H1 (cell line): ENCODE measurements around the gene TSPAN9. TPM values are rescaled to one million over a fixed set of nuclear protein-coding genes. Genes with fewer than 3 reads are reported as not detected.

Experiments used
- polyA plus RNA-seq, 7 experiments: library from polyadenylated mRNA; depleted of rRNA in 3 of 7; stranded (reverse) in 5 of 7; unstranded in 2 of 7; fragments of >200 nt in 5 of 7; fragments of 200-250 nt in 2 of 7; gene quantifications; 1 replicate in 5 of 7; 2 replicates in 1 of 7; 4 replicates in 1 of 7; pipeline versions ENCODE4 v1.2.1 to v1.2.3, GENCODE V29; 2011 to 2013; ENCODE audit warnings: missing spikeins in 2 of 7, mixed read lengths in 2 of 7
- total RNA-seq: library from RNA; stranded (reverse); fragmentation: NEBNext Ultra II Directional; extraction: Animal tissue kit (Norgen Biotek cat#: 25700); gene quantifications from 2 replicates; pipeline ENCODE4 v1.2.1, GENCODE V29; 2021
- TF ChIP-seq, protein P1 (sequence below): fragments of 300-600 bp; sonication (generic); IDR thresholded peaks from 2 replicates; pipeline ENCODE4 v1.7.1; 2012; ENCODE audit warnings: low read length, moderate library complexity, mild to moderate bottlenecking, inconsistent platforms; ENCODE audit not compliant: insufficient replicate concordance

TSPAN9 gene
- total and polyA plus RNA-seq, 2 of the 8 experiments (the other 6 are each of a cell fraction or from before 2014, with no cell fraction given) = 11.5 to 29.1 TPM

DNA sequence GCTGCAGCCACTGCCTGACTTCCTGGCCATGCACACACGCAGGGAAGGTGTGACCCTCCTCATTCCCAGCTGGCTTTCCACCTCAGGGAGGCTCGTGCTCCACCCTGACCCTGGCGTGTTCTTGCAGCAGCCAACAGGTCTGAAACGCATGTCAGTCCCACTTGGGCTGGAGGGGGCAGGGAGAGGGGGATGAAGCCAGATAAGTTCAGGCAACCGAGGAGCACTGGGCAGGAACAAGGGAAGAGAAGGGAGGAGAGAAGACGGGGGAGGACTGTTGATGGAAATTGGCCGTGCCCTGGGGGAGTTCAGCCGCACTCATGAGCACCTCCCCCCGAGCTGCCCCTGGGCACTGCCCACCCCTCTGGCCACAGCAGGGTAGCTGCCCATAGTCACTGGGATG, 231.4 kb downstream of the TSPAN9 start (continued):
- TF ChIP-seq, protein P1, sequence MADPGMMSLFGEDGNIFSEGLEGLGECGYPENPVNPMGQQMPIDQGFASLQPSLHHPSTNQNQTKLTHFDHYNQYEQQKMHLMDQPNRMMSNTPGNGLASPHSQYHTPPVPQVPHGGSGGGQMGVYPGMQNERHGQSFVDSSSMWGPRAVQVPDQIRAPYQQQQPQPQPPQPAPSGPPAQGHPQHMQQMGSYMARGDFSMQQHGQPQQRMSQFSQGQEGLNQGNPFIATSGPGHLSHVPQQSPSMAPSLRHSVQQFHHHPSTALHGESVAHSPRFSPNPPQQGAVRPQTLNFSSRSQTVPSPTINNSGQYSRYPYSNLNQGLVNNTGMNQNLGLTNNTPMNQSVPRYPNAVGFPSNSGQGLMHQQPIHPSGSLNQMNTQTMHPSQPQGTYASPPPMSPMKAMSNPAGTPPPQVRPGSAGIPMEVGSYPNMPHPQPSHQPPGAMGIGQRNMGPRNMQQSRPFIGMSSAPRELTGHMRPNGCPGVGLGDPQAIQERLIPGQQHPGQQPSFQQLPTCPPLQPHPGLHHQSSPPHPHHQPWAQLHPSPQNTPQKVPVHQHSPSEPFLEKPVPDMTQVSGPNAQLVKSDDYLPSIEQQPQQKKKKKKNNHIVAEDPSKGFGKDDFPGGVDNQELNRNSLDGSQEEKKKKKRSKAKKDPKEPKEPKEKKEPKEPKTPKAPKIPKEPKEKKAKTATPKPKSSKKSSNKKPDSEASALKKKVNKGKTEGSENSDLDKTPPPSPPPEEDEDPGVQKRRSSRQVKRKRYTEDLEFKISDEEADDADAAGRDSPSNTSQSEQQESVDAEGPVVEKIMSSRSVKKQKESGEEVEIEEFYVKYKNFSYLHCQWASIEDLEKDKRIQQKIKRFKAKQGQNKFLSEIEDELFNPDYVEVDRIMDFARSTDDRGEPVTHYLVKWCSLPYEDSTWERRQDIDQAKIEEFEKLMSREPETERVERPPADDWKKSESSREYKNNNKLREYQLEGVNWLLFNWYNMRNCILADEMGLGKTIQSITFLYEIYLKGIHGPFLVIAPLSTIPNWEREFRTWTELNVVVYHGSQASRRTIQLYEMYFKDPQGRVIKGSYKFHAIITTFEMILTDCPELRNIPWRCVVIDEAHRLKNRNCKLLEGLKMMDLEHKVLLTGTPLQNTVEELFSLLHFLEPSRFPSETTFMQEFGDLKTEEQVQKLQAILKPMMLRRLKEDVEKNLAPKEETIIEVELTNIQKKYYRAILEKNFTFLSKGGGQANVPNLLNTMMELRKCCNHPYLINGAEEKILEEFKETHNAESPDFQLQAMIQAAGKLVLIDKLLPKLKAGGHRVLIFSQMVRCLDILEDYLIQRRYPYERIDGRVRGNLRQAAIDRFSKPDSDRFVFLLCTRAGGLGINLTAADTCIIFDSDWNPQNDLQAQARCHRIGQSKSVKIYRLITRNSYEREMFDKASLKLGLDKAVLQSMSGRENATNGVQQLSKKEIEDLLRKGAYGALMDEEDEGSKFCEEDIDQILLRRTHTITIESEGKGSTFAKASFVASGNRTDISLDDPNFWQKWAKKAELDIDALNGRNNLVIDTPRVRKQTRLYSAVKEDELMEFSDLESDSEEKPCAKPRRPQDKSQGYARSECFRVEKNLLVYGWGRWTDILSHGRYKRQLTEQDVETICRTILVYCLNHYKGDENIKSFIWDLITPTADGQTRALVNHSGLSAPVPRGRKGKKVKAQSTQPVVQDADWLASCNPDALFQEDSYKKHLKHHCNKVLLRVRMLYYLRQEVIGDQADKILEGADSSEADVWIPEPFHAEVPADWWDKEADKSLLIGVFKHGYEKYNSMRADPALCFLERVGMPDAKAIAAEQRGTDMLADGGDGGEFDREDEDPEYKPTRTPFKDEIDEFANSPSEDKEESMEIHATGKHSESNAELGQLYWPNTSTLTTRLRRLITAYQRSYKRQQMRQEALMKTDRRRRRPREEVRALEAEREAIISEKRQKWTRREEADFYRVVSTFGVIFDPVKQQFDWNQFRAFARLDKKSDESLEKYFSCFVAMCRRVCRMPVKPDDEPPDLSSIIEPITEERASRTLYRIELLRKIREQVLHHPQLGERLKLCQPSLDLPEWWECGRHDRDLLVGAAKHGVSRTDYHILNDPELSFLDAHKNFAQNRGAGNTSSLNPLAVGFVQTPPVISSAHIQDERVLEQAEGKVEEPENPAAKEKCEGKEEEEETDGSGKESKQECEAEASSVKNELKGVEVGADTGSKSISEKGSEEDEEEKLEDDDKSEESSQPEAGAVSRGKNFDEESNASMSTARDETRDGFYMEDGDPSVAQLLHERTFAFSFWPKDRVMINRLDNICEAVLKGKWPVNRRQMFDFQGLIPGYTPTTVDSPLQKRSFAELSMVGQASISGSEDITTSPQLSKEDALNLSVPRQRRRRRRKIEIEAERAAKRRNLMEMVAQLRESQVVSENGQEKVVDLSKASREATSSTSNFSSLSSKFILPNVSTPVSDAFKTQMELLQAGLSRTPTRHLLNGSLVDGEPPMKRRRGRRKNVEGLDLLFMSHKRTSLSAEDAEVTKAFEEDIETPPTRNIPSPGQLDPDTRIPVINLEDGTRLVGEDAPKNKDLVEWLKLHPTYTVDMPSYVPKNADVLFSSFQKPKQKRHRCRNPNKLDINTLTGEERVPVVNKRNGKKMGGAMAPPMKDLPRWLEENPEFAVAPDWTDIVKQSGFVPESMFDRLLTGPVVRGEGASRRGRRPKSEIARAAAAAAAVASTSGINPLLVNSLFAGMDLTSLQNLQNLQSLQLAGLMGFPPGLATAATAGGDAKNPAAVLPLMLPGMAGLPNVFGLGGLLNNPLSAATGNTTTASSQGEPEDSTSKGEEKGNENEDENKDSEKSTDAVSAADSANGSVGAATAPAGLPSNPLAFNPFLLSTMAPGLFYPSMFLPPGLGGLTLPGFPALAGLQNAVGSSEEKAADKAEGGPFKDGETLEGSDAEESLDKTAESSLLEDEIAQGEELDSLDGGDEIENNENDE = no peak
